ENCODE measurements around the gene LRCH1. TPM values are rescaled to one million over a fixed set of nuclear protein-coding genes. Genes with fewer than 3 reads are reported as not detected.

LRCH1 gene
- polyA plus RNA-seq, 1 donor (not counting 4 experiments of a cell fraction or from before 2014, with no cell fraction given), result 16.2 TPM

DNA sequence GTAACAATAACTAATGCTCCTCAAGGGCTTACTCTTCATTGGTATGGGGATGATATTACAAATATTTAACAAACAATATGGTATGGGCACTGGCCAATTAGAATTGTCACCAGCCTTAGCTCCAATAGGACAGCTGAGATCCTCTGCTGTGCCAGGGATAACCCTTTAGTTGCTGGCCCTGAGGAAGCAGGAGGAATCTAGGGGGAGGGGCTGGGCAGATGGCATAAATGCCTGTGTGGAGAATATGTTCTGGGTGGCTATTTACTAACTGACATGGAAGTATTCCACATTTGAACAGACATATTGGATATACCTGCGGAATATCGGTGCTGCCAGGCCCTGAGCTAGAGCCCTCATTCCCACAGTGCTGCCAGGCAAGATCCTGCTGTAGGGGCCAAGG lies 16.6 kb upstream of the LRCH1 start:
- Histone ChIP-seq H3K27me3 (ENCODE audit: control insufficient read depth, extremely low read depth, insufficient read depth, low read length) (peaks cover 2% of the 10 kb centered on the region), H3K9me3 (ENCODE audit: control insufficient read depth, low read depth, low read length) (no peaks in the 10 kb centered on the region), H3K4me3 (ENCODE audit: control insufficient read depth in 2 of 3, extremely low read depth in 1 of 3, insufficient read depth in 2 of 3, low read depth in 1 of 3, low read length in 3 of 3) (no peak overlapping the region), H3K4me1 (ENCODE audit: control insufficient read depth, extremely low read depth, insufficient read depth, low read length) (no peaks in the 10 kb centered on the region), H4K20me1 (ENCODE audit: control insufficient read depth, extremely low read depth, insufficient read depth, low read length) (no peaks in the 10 kb centered on the region), H3K79me2 (ENCODE audit: control insufficient read depth, insufficient read depth, low read length) (no peaks in the 10 kb centered on the region), H3K36me3 (ENCODE audit: control insufficient read depth in 2 of 2, extremely low read depth in 1 of 2, insufficient read depth in 2 of 2, low read length in 2 of 2) (no peaks in the 10 kb centered on the region), H2AFZ (ENCODE audit: control insufficient read depth, low read length) (no peak overlapping the region), H3K9me1 (ENCODE audit: control insufficient read depth, extremely low read depth, insufficient read depth, low read length) (no peaks in the 10 kb centered on the region), H3K27ac (ENCODE audit: control insufficient read depth, insufficient read depth, low read length) (no peak overlapping the region), H3K4me2 (ENCODE audit: control insufficient read depth, extremely low read depth, insufficient read depth, low read depth, low read length) (no peak overlapping the region), H3K9ac (ENCODE audit: control insufficient read depth, extremely low read depth, insufficient read depth, low read length) (no peak overlapping the region)
- TF ChIP-seq, protein P1, sequence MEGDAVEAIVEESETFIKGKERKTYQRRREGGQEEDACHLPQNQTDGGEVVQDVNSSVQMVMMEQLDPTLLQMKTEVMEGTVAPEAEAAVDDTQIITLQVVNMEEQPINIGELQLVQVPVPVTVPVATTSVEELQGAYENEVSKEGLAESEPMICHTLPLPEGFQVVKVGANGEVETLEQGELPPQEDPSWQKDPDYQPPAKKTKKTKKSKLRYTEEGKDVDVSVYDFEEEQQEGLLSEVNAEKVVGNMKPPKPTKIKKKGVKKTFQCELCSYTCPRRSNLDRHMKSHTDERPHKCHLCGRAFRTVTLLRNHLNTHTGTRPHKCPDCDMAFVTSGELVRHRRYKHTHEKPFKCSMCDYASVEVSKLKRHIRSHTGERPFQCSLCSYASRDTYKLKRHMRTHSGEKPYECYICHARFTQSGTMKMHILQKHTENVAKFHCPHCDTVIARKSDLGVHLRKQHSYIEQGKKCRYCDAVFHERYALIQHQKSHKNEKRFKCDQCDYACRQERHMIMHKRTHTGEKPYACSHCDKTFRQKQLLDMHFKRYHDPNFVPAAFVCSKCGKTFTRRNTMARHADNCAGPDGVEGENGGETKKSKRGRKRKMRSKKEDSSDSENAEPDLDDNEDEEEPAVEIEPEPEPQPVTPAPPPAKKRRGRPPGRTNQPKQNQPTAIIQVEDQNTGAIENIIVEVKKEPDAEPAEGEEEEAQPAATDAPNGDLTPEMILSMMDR (optimal IDR thresholded peaks at IDR 0.05 in 1 of 3, IDR thresholded peaks at IDR 0.05 in 1 of 3, conservative IDR thresholded peaks at IDR 0.05 in 1 of 3; ENCODE audit: extremely low read depth in 1 of 3, insufficient read depth in 2 of 3, low read length in 3 of 3), result no peak
- TF ChIP-seq EZH2 (IDR thresholded peaks at IDR 0.05; ENCODE audit: low read length), result no peak
- FAIRE-seq (no peak), DNase-seq (ENCODE audit: low read depth, low spot score) (no peak)
- dilution Hi-C loops (cut with MboI; ENCODE audit: extremely low pct_ligation_motif_present, low sequenced_read_pairs), result no loop called here

DNA sequence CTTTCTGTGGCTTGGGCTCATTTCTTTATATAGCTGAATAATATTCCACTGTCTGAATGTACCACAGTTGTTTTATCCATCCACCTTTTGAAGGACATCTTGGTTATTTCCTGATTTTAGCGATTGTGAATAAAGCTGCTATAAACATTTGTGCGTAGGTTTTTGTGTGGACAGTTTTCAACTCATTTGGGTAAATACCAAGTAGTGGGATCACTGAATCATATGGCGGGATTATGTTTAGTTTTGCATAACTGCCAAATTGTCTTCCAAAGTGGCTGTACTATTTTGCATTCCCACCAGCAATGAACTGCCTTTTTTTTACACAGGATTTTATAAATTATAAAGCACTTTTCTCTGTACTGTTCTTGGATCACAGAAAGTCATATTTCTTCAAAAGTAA lies 13.7 kb upstream of the LRCH1 start:
- H3K79me2 ChIP-seq (ENCODE audit: control insufficient read depth, insufficient read depth, low read length), result no peaks in the 10 kb centered on the region
- H2AFZ ChIP-seq (ENCODE audit: control insufficient read depth, low read length), result no peak overlapping the region
- H3K4me1 ChIP-seq (ENCODE audit: control insufficient read depth, extremely low read depth, insufficient read depth, low read length), result no peaks in the 10 kb centered on the region
- TF ChIP-seq, protein P1 (optimal IDR thresholded peaks at IDR 0.05 in 1 of 3, IDR thresholded peaks at IDR 0.05 in 1 of 3, conservative IDR thresholded peaks at IDR 0.05 in 1 of 3; ENCODE audit: extremely low read depth in 1 of 3, insufficient read depth in 2 of 3, low read length in 3 of 3), result no peak
- no peak for TF ChIP-seq EZH2 (IDR thresholded peaks at IDR 0.05; ENCODE audit: low read length)
- H3K4me3 ChIP-seq (ENCODE audit: control insufficient read depth in 2 of 3, extremely low read depth in 1 of 3, insufficient read depth in 2 of 3, low read depth in 1 of 3, low read length in 3 of 3), result no peak overlapping the region
- H4K20me1 ChIP-seq (ENCODE audit: control insufficient read depth, extremely low read depth, insufficient read depth, low read length), result no peaks in the 10 kb centered on the region
- no peaks in the 10 kb centered on the region for H3K9me1 ChIP-seq (ENCODE audit: control insufficient read depth, extremely low read depth, insufficient read depth, low read length)
- dilution Hi-C loops (cut with MboI; ENCODE audit: extremely low pct_ligation_motif_present, low sequenced_read_pairs), result no loop called here
- no peak for DNase-seq (ENCODE audit: low read depth, low spot score)
- H3K9ac ChIP-seq (ENCODE audit: control insufficient read depth, extremely low read depth, insufficient read depth, low read length), result no peak overlapping the region
- H3K27ac ChIP-seq (ENCODE audit: control insufficient read depth, insufficient read depth, low read length), result no peak overlapping the region
- FAIRE-seq, result no peak
- no peaks in the 10 kb centered on the region for H3K36me3 ChIP-seq (ENCODE audit: control insufficient read depth in 2 of 2, extremely low read depth in 1 of 2, insufficient read depth in 2 of 2, low read length in 2 of 2)
- no peaks in the 10 kb centered on the region for H3K9me3 ChIP-seq (ENCODE audit: control insufficient read depth, low read depth, low read length)
- H3K4me2 ChIP-seq (ENCODE audit: control insufficient read depth, extremely low read depth, insufficient read depth, low read depth, low read length), result no peak overlapping the region
- H3K27me3 ChIP-seq (ENCODE audit: control insufficient read depth, extremely low read depth, insufficient read depth, low read length), result peaks cover 2% of the 10 kb centered on the region
